ENCODE measurements around the gene SLC66A1. TPM values are rescaled to one million over a fixed set of nuclear protein-coding genes. Genes with fewer than 3 reads are reported as not detected.
A peak's percentile ranks its signal among the peaks of the same experiment; 100 is the strongest.

The SLC66A1 gene
- total and polyA plus RNA-seq, 9 of the 15 experiments (the other 6 are each of a cell fraction or from before 2014, with no cell fraction given) = 1.2 to 40.8 (median 18.6) TPM

GRCh38 chr1:19311931-19312781 is at the start of gene SLC66A1, which contains the start of gene AKR7A2 (continued):
- TF ChIP-seq, protein P1, sequence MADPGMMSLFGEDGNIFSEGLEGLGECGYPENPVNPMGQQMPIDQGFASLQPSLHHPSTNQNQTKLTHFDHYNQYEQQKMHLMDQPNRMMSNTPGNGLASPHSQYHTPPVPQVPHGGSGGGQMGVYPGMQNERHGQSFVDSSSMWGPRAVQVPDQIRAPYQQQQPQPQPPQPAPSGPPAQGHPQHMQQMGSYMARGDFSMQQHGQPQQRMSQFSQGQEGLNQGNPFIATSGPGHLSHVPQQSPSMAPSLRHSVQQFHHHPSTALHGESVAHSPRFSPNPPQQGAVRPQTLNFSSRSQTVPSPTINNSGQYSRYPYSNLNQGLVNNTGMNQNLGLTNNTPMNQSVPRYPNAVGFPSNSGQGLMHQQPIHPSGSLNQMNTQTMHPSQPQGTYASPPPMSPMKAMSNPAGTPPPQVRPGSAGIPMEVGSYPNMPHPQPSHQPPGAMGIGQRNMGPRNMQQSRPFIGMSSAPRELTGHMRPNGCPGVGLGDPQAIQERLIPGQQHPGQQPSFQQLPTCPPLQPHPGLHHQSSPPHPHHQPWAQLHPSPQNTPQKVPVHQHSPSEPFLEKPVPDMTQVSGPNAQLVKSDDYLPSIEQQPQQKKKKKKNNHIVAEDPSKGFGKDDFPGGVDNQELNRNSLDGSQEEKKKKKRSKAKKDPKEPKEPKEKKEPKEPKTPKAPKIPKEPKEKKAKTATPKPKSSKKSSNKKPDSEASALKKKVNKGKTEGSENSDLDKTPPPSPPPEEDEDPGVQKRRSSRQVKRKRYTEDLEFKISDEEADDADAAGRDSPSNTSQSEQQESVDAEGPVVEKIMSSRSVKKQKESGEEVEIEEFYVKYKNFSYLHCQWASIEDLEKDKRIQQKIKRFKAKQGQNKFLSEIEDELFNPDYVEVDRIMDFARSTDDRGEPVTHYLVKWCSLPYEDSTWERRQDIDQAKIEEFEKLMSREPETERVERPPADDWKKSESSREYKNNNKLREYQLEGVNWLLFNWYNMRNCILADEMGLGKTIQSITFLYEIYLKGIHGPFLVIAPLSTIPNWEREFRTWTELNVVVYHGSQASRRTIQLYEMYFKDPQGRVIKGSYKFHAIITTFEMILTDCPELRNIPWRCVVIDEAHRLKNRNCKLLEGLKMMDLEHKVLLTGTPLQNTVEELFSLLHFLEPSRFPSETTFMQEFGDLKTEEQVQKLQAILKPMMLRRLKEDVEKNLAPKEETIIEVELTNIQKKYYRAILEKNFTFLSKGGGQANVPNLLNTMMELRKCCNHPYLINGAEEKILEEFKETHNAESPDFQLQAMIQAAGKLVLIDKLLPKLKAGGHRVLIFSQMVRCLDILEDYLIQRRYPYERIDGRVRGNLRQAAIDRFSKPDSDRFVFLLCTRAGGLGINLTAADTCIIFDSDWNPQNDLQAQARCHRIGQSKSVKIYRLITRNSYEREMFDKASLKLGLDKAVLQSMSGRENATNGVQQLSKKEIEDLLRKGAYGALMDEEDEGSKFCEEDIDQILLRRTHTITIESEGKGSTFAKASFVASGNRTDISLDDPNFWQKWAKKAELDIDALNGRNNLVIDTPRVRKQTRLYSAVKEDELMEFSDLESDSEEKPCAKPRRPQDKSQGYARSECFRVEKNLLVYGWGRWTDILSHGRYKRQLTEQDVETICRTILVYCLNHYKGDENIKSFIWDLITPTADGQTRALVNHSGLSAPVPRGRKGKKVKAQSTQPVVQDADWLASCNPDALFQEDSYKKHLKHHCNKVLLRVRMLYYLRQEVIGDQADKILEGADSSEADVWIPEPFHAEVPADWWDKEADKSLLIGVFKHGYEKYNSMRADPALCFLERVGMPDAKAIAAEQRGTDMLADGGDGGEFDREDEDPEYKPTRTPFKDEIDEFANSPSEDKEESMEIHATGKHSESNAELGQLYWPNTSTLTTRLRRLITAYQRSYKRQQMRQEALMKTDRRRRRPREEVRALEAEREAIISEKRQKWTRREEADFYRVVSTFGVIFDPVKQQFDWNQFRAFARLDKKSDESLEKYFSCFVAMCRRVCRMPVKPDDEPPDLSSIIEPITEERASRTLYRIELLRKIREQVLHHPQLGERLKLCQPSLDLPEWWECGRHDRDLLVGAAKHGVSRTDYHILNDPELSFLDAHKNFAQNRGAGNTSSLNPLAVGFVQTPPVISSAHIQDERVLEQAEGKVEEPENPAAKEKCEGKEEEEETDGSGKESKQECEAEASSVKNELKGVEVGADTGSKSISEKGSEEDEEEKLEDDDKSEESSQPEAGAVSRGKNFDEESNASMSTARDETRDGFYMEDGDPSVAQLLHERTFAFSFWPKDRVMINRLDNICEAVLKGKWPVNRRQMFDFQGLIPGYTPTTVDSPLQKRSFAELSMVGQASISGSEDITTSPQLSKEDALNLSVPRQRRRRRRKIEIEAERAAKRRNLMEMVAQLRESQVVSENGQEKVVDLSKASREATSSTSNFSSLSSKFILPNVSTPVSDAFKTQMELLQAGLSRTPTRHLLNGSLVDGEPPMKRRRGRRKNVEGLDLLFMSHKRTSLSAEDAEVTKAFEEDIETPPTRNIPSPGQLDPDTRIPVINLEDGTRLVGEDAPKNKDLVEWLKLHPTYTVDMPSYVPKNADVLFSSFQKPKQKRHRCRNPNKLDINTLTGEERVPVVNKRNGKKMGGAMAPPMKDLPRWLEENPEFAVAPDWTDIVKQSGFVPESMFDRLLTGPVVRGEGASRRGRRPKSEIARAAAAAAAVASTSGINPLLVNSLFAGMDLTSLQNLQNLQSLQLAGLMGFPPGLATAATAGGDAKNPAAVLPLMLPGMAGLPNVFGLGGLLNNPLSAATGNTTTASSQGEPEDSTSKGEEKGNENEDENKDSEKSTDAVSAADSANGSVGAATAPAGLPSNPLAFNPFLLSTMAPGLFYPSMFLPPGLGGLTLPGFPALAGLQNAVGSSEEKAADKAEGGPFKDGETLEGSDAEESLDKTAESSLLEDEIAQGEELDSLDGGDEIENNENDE (IDR thresholded peaks at IDR 0.05; ENCODE audit: low read depth, low read length) = no peak
- TF ChIP-seq, protein P2, sequence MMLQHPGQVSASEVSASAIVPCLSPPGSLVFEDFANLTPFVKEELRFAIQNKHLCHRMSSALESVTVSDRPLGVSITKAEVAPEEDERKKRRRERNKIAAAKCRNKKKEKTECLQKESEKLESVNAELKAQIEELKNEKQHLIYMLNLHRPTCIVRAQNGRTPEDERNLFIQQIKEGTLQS (IDR thresholded peaks at IDR 0.05) = peak; percentile 92
- TF ChIP-seq, protein P2 (CRISPR knock-in tag; conservative IDR thresholded peaks at IDR 0.05) = peak; percentile 93
- no peak for TF ChIP-seq ZNF785 (CRISPR knock-in tag; IDR thresholded peaks at IDR 0.05)
- TF ChIP-seq NFATC3 (IDR thresholded peaks at IDR 0.05) = no peak
- TF ChIP-seq ZNF586 (CRISPR knock-in tag; conservative IDR thresholded peaks at IDR 0.05) = no peak
- TF ChIP-seq ZNF77 (CRISPR knock-in tag; IDR thresholded peaks at IDR 0.05) = no peak
- TF ChIP-seq, protein P3, sequence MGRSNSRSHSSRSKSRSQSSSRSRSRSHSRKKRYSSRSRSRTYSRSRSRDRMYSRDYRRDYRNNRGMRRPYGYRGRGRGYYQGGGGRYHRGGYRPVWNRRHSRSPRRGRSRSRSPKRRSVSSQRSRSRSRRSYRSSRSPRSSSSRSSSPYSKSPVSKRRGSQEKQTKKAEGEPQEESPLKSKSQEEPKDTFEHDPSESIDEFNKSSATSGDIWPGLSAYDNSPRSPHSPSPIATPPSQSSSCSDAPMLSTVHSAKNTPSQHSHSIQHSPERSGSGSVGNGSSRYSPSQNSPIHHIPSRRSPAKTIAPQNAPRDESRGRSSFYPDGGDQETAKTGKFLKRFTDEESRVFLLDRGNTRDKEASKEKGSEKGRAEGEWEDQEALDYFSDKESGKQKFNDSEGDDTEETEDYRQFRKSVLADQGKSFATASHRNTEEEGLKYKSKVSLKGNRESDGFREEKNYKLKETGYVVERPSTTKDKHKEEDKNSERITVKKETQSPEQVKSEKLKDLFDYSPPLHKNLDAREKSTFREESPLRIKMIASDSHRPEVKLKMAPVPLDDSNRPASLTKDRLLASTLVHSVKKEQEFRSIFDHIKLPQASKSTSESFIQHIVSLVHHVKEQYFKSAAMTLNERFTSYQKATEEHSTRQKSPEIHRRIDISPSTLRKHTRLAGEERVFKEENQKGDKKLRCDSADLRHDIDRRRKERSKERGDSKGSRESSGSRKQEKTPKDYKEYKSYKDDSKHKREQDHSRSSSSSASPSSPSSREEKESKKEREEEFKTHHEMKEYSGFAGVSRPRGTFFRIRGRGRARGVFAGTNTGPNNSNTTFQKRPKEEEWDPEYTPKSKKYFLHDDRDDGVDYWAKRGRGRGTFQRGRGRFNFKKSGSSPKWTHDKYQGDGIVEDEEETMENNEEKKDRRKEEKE (IDR thresholded peaks at IDR 0.05; ENCODE audit: borderline replicate concordance in 1 of 2, control insufficient read depth in 1 of 2, low read depth in 2 of 2, low read length in 1 of 2) = peak in 1 of 2 experiments; percentile 64; a peak in 1 of 4 replicates
- 0 out of 2 replicates have a peak, but pooled peaks have one; percentile 14 for TF ChIP-seq ZNF134 (CRISPR knock-in tag; conservative IDR thresholded peaks at IDR 0.05)
- TF ChIP-seq PTTG1 (tag; IDR thresholded peaks at IDR 0.05; ENCODE audit: low read depth) = no peak
- no peak; a peak in 1 of 4 replicates for TF ChIP-seq TRIM24 (IDR thresholded peaks at IDR 0.05)

All from K562 (cell line).